ENCODE measurements around the gene STK11IP.

Gene STK11IP

GRCh38 chr2:219567791-219568361 lies 29.8 kb upstream of the STK11IP start:
- no peak for TF ChIP-seq EZH2phosphoT487 (IDR thresholded peaks at IDR 0.05; ENCODE audit: low read length)
- no peak for TF ChIP-seq EZH2 (optimal IDR thresholded peaks at IDR 0.05; ENCODE audit: low read depth, low read length)
- TF ChIP-seq CTCF (IDR thresholded peaks at IDR 0.05; ENCODE audit: low read length) = no peak
- Histone ChIP-seq H3K9ac (ENCODE audit: low read length) (no peak overlapping the region), H3K4me1 (ENCODE audit: low read length) (no peaks in the 10 kb centered on the region), H3K79me2 (ENCODE audit: low read length) (no peaks in the 10 kb centered on the region), H3K4me2 (ENCODE audit: low read depth, low read length) (no peak overlapping the region), H3K9me3 (replicated peaks; ENCODE audit: insufficient read depth, low read length) (no peaks in the 10 kb centered on the region), H3F3A (ENCODE audit: insufficient read depth, low read length) (no peaks in the 10 kb centered on the region), H3K4me3 (ENCODE audit: low read length) (no peak overlapping the region), H4K20me1 (ENCODE audit: insufficient read depth, low read length) (no peaks in the 10 kb centered on the region), H3K27ac (ENCODE audit: low read length) (no peak overlapping the region), H3K27me3 (replicated peaks; ENCODE audit: insufficient read depth, low read length) (peaks cover 86% of the 10 kb centered on the region), H2AFZ (ENCODE audit: low read length) (no peak overlapping the region), H3K36me3 (replicated peaks; ENCODE audit: insufficient read depth, low read length) (no peaks in the 10 kb centered on the region), H3K9me2 (replicated peaks; ENCODE audit: insufficient read depth, low read length) (no peaks in the 10 kb centered on the region)
- DNase-seq = no peak

- Histone ChIP-seq H2AFZ (ENCODE audit: low read length) (no peak overlapping the region), H3K4me1 (ENCODE audit: low read length) (no peaks in the 10 kb centered on the region), H3K4me3 (ENCODE audit: low read length) (no peak overlapping the region), H4K20me1 (ENCODE audit: insufficient read depth, low read length) (no peaks in the 10 kb centered on the region), H3K4me2 (ENCODE audit: low read depth, low read length) (no peak overlapping the region), H3F3A (ENCODE audit: insufficient read depth, low read length) (no peaks in the 10 kb centered on the region), H3K27me3 (replicated peaks; ENCODE audit: insufficient read depth, low read length) (peaks cover 82% of the 10 kb centered on the region), H3K9me2 (replicated peaks; ENCODE audit: insufficient read depth, low read length) (no peaks in the 10 kb centered on the region), H3K9ac (ENCODE audit: low read length) (no peak overlapping the region), H3K9me3 (replicated peaks; ENCODE audit: insufficient read depth, low read length) (no peaks in the 10 kb centered on the region), H3K27ac (ENCODE audit: low read length) (no peak overlapping the region), H3K79me2 (ENCODE audit: low read length) (no peaks in the 10 kb centered on the region), H3K36me3 (replicated peaks; ENCODE audit: insufficient read depth, low read length) (no peaks in the 10 kb centered on the region)
- TF ChIP-seq EZH2phosphoT487 (IDR thresholded peaks at IDR 0.05; ENCODE audit: low read length) (no peak), EZH2 (optimal IDR thresholded peaks at IDR 0.05; ENCODE audit: low read depth, low read length) (no peak), CTCF (IDR thresholded peaks at IDR 0.05; ENCODE audit: low read length) (no peak)
- DNase-seq = no peak
Observed at GRCh38 chr2:219569041-219569440, 28.6 kb upstream of the STK11IP start.

- no peak overlapping the region for H3K4me3 ChIP-seq (ENCODE audit: low read length)
- no peak overlapping the region for H3K4me2 ChIP-seq (ENCODE audit: low read depth, low read length)
Observed at GRCh38 chr2:219569635-219570034, 28.0 kb upstream of the STK11IP start.

More at GRCh38 chr2:219569635-219570034, 28.0 kb upstream of the STK11IP start:
- Histone ChIP-seq H4K20me1 (ENCODE audit: insufficient read depth, low read length) (no peaks in the 10 kb centered on the region), H3K27me3 (replicated peaks; ENCODE audit: insufficient read depth, low read length) (peaks cover 82% of the 10 kb centered on the region), H3K9me2 (replicated peaks; ENCODE audit: insufficient read depth, low read length) (no peaks in the 10 kb centered on the region), H3K9me3 (replicated peaks; ENCODE audit: insufficient read depth, low read length) (no peaks in the 10 kb centered on the region), H3K36me3 (replicated peaks; ENCODE audit: insufficient read depth, low read length) (no peaks in the 10 kb centered on the region), H3K79me2 (ENCODE audit: low read length) (no peaks in the 10 kb centered on the region), H3F3A (ENCODE audit: insufficient read depth, low read length) (no peaks in the 10 kb centered on the region), H2AFZ (ENCODE audit: low read length) (no peak overlapping the region), H3K27ac (ENCODE audit: low read length) (no peak overlapping the region), H3K9ac (ENCODE audit: low read length) (no peak overlapping the region), H3K4me1 (ENCODE audit: low read length) (no peaks in the 10 kb centered on the region)
- no peak for TF ChIP-seq EZH2phosphoT487 (IDR thresholded peaks at IDR 0.05; ENCODE audit: low read length)
- no peak for TF ChIP-seq CTCF (IDR thresholded peaks at IDR 0.05; ENCODE audit: low read length)
- TF ChIP-seq EZH2 (optimal IDR thresholded peaks at IDR 0.05; ENCODE audit: low read depth, low read length) = no peak
- no peak for DNase-seq
